Panc1 (cell line): ENCODE results near the gene PYGO2. TPM values are rescaled to one million over a fixed set of nuclear protein-coding genes. Genes with fewer than 3 reads are reported as not detected.

ENCODE experiments used
- ATAC-seq: fragments of 200-7000 bp; cut with Tn5 transposase; 2 replicates; pipeline ENCODE4 v1.9.1; 2020; ENCODE audit warnings: mild to moderate bottlenecking, moderate library complexity
- BruUV-seq: library from RNA; stranded (reverse); fragments of 400-500 nt; replicated peaks from 2 replicates; lab custom pipeline; 2021; lab: Mats Ljungman, UMichigan
- CTCF ChIA-PET: fragments of 300-600 bp; sonication (Branson Sonifier 250); formaldehyde crosslinking; loops from one replicate; lab custom pipeline; 2022; ENCODE audit warnings: antibody characterized with exemption; lab: Charles Lee
- POLR2A ChIA-PET: fragments of 300-600 bp; sonication (Branson Sonifier 250); formaldehyde crosslinking; loops from one replicate; lab custom pipeline; 2022; ENCODE audit warnings: antibody characterized with exemption; lab: Charles Lee
- DNase-seq: peaks from one replicate; pipeline ENCODE4 v3.0.0-alpha.2; 2010; ENCODE audit warnings: low read depth, low spot score
- H3K27ac ChIP-seq: 2 replicates; pipeline ENCODE4 v1.5.1; 2011; ENCODE audit warnings: mild to moderate bottlenecking, low read length, inconsistent platforms
- H3K27me3 ChIP-seq: fragments of 200-500 bp; sonication (Bioruptor generic); 2 replicates; pipeline ENCODE4 v1.6.0; 2014; ENCODE audit warnings: low read length, inconsistent platforms; ENCODE audit not compliant: control insufficient read depth, insufficient read depth
- H3K36me3 ChIP-seq: fragments of 200-500 bp; sonication (Bioruptor generic); 2 replicates; pipeline ENCODE4 v1.5.1; 2014; ENCODE audit warnings: inconsistent platforms, mild to moderate bottlenecking, low read length, moderate library complexity; ENCODE audit not compliant: control insufficient read depth, insufficient read depth
- H3K4me1 ChIP-seq: 2 replicates; pipeline ENCODE4 v1.5.1; 2011; ENCODE audit warnings: inconsistent platforms, mild to moderate bottlenecking, low read length, moderate library complexity; ENCODE audit not compliant: control insufficient read depth, insufficient read depth
- H3K4me3 ChIP-seq, 2 experiments: 2 replicates each; pipeline ENCODE4 v1.5.1; 2011 to 2012; ENCODE audit warnings: low read depth in 2 of 2, low read length in 2 of 2, mild to moderate bottlenecking in 2 of 2, inconsistent platforms in 1 of 2, moderate library complexity in 1 of 2
- H3K9me3 ChIP-seq: fragments of 200-500 bp; sonication (Bioruptor generic); 2 replicates; pipeline ENCODE4 v1.5.1; 2014; ENCODE audit warnings: low read depth, mild to moderate bottlenecking, inconsistent platforms, low read length, moderate library complexity; ENCODE audit not compliant: control insufficient read depth, insufficient read depth
- CTCF ChIP-seq: fragments of 450-650 bp; IDR thresholded peaks from 2 replicates; pipeline ENCODE4 v1.5.1; 2017; ENCODE audit warnings: mild to moderate bottlenecking
- POLR2AphosphoS5 ChIP-seq: IDR thresholded peaks from 2 replicates; pipeline ENCODE4 v1.6.1; 2012; ENCODE audit warnings: mild to moderate bottlenecking, low read depth, low read length, moderate library complexity
- REST ChIP-seq, 2 experiments: IDR thresholded peaks; 2 replicates each; pipeline ENCODE4 v1.6.1; 2011 to 2012; ENCODE audit warnings: low read depth in 2 of 2, control low read depth in 1 of 2, low read length in 1 of 2, mild to moderate bottlenecking in 1 of 2, moderate library complexity in 1 of 2; ENCODE audit not compliant: insufficient read depth in 1 of 2
- SIN3A ChIP-seq: IDR thresholded peaks from 2 replicates; pipeline ENCODE4 v1.6.1; 2012; ENCODE audit warnings: low read depth, mild to moderate bottlenecking, low read length, moderate library complexity, borderline replicate concordance; ENCODE audit not compliant: insufficient read depth
- TCF7L2 ChIP-seq: IDR thresholded peaks from 2 replicates; pipeline ENCODE4 v1.6.1; 2011; ENCODE audit warnings: mild to moderate bottlenecking, low read depth, low read length, inconsistent platforms
- in situ Hi-C: cut with HindIII; loops from 2 replicates; pipeline ENCODE4 v1.10.0; 2016; ENCODE audit warnings: low sequenced_read_pairs, low pct_unique_long_range_greater_than_20kb
- intact Hi-C: fragments of 100-400 bp; cut with micrococcal nuclease; formaldehyde crosslinking; loops from one replicate; pipeline ENCODE4 v1.10.0; 2022; ENCODE audit not compliant: unreplicated experiment
- total RNA-seq: library from RNA; stranded (reverse); gene quantifications from one replicate; pipeline ENCODE4 v1.2.1, GENCODE V29; 2021; ENCODE audit not compliant: unreplicated experiment

Gene PYGO2
- total RNA-seq, 1 experiment from 2014 or later = 41.1 TPM

- peaks cover 49% of the 10 kb centered on the region for H3K4me1 ChIP-seq
- no peaks in the 10 kb centered on the region for H3K27me3 ChIP-seq
- H3K36me3 ChIP-seq = peaks cover 14% of the 10 kb centered on the region; the same call in 1 of the 2 replicates
- H3K9me3 ChIP-seq = no peaks in the 10 kb centered on the region
- no peak overlapping the region for H3K27ac ChIP-seq
- ATAC-seq (no peak), DNase-seq (no peak)
- intact Hi-C loops = loop anchor here (10.0 kb wide), 1 partner anchor 395 kb away; the partner anchor contains the start of gene CHRNB2
- CTCF ChIA-PET = interaction anchor here (0.7 kb wide), 1 partner anchor 277 kb away, joined by 12 read pairs; no protein-coding TSS in a partner anchor
- no peak overlapping the region for H3K4me3 ChIP-seq
- POLR2A ChIA-PET = no interaction called here
- no TSS peak for BruUV-seq
- in situ Hi-C loops = no loop called here
- TF ChIP-seq CTCF (no peak), TCF7L2 (no peak), POLR2AphosphoS5 (no peak), SIN3A (no peak), REST (IDR thresholded peaks at IDR 0.05; ENCODE audit: insufficient read depth in 1 of 2, low read depth in 2 of 2, low read length in 1 of 2) (no peak)
Observed at GRCh38 chr1:154959426-154959780, 2.2 kb downstream of the PYGO2 start.

GRCh38 chr1:154958681-154959425 is 2.7 kb downstream of the PYGO2 start:
- no peak overlapping the region for H3K27ac ChIP-seq
- CTCF ChIA-PET = interaction anchor here (0.5 kb wide), 1 partner anchor 124 kb away, joined by 6 read pairs; no protein-coding TSS in a partner anchor
- POLR2A ChIA-PET = no interaction called here
- intact Hi-C loops (loop anchor here (10.0 kb wide), 1 partner anchor 394 kb away; the partner anchor contains the start of gene CHRNB2), in situ Hi-C loops (no loop called here)
- no peaks in the 10 kb centered on the region for H3K27me3 ChIP-seq
- DNase-seq = no peak
- H3K4me3 ChIP-seq = no peak overlapping the region
- TF ChIP-seq CTCF (no peak), SIN3A (no peak), POLR2AphosphoS5 (no peak), REST (IDR thresholded peaks at IDR 0.05; ENCODE audit: insufficient read depth in 1 of 2, low read depth in 2 of 2, low read length in 1 of 2) (no peak), TCF7L2 (no peak)
- peaks cover 12% of the 10 kb centered on the region; the same call in 1 of the 2 replicates for H3K36me3 ChIP-seq
- ATAC-seq = no peak
- H3K9me3 ChIP-seq = no peaks in the 10 kb centered on the region
- BruUV-seq = no TSS peak
- H3K4me1 ChIP-seq = peaks cover 48% of the 10 kb centered on the region
